ACHN (cell line): ENCODE measurements around the gene PKIG.

ENCODE experiments used
- DNase-seq: peaks from one replicate; pipeline ENCODE4 v3.0.0-alpha.2; 2015
- in situ Hi-C: cut with HindIII; loops from 2 replicates; pipeline ENCODE4 v1.10.0; 2017; ENCODE audit warnings: low sequenced_read_pairs, low pct_ligation_motif_present, low pct_unique_long_range_greater_than_20kb

PKIG gene

GRCh38 chr20:44610313-44610962 lies 28.1 kb downstream of the PKIG start:
- no peak for DNase-seq
- in situ Hi-C loops = no loop called here

DNA sequence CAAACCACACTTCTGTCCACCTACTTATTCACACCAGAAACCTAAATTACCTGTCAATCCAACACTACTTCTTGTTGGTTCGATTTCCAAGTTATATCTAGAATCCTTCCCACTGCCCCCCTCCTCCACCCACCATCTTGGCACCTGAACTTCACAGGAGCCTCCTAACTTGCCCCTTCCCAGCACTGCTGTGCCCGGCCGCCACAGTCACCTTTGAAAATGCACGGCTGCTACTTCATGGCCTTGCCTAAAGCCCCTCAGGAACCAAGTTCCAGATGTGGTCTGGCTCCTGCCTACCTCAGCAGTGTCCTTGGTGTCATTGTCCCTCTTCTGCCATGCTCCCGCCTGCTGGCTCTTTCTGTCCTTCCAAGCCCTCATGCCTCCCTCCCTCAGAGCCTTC lies 31.2 kb downstream of the PKIG start:
- in situ Hi-C loops = no loop called here
- DNase-seq = no peak

DNA sequence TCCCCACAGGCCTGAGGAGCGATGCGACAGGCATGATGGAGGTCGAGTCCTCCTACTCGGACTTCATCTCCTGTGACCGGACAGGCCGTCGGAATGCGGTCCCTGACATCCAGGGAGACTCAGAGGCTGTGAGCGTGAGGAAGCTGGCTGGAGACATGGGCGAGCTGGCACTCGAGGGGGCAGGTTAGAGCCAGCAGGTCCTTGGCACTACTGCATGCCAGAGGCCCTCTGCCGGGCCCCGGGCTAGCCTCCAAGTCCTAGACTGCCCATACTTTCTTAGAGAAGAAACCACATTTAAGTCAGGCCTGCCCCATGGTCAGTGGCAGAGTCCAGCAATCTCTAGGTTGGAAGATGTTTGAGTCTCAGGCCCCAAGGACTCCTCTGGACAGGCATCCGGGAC lies 32.1 kb downstream of the PKIG start:
- DNase-seq = no peak
- in situ Hi-C loops = no loop called here

- in situ Hi-C loops = no loop called here
- no peak for DNase-seq
These were observed 32.9 kb downstream of the PKIG start for GRCh38 chr20:44615169-44615791.

DNA sequence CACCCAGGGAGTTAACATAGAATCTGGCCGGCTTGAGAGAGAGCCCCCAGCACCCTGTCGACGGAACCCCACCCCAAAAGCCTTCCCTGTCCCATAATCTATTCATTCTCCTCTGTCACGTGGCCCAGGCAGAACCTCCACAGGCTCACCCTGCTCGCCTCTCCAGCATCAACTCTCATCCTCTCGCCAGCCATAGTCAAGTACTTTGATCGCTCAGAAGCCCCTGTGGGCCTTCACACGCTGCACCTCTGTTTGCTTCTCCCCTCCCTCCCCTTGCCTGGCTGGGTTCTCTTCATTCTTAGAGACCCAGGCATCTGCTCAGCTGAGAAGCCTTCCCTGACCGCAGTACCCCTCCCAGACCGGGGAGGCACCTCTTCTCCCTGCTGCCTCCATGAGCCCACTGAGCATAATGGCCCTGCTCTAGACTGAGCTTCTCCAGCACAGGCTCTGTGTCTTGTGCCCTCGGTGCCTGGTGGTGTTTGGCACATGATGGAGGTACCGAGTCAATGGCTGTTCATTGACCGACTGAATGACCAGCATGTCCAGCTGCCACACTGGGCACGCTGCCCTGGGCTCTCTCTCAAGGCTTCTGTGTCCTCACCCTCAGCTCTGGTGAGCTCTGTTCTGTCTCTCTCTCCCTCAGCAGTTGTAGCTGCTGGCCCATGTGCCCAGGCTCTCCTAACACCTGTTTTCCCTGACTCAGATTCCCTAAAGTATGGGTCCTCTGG lies 33.7 kb downstream of the PKIG start:
- no peak for DNase-seq
- in situ Hi-C loops = no loop called here

DNA sequence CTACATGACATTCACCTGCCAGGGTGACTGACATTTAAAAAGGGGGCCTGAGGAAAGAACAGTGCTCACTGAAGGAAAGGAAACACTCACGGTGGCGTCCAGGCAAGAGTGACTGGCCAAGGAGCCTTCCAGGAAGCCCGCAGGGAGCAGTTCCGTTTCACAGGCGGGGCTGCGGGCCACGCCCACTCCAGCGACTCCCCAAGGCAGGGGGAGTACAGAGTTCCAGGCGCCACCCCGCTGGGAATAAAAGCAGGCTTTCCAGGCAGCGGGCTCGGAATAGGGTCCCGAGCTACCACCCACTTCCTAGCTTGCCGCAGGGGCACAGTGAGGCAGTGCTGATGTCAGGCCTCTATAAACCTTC lies 34.2 kb downstream of the PKIG start:
- no peak for DNase-seq
- in situ Hi-C loops = no loop called here

- DNase-seq = no peak
- in situ Hi-C loops = no loop called here
These were observed 35.9 kb downstream of the PKIG start for GRCh38 chr20:44618318-44618731.

- in situ Hi-C loops = no loop called here
- no peak for DNase-seq
These were observed 36.9 kb downstream of the PKIG start for GRCh38 chr20:44619294-44619693.

DNA sequence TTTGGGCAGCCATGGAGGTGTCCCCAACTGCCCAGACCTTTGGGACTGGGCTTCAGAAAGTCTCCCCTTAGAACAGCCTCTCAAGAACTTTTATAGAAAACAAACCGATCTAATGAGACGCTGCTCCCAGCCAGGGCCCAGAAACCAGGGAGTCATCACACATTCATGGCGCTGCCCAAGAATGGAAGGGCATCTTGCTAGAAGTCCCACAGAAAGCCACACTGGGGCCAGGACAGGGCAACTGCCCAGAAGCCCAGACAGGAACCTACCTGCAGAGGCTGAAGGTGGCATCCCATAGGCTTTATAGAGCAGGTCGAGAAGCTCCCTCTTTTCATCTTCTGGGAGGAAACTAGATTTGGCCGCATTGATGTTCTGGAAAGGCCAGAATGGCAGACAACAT lies 37.7 kb downstream of the PKIG start:
- DNase-seq = no peak
- in situ Hi-C loops = no loop called here

DNA sequence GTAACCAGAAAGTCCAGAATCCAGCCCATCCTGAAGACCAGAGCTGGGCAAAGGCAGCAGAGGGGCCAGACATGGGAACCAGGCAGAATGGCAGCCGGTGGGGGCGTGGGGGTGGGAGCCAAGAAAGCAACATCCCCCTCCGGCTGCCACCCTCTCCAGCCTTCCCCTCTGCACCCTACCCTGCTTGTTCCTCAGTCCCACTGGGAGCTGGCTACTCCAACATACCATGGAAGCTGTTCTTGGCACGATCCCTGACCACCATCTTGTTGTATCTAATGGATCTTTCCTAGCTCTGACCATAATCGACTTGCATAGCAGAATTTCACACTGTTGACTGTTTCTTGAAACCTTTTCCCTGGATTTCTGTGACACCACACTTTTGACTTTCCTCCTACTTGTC lies 38.9 kb downstream of the PKIG start:
- in situ Hi-C loops = no loop called here
- no peak for DNase-seq

GRCh38 chr20:44621939-44622338 lies 39.6 kb downstream of the PKIG start:
- in situ Hi-C loops = no loop called here

GRCh38 chr20:44622501-44623270 lies 40.3 kb downstream of the PKIG start:
- in situ Hi-C loops = no loop called here
- DNase-seq = no peak

More at GRCh38 chr20:44621939-44622338, 39.6 kb downstream of the PKIG start:
- DNase-seq = no peak

- DNase-seq = no peak
- in situ Hi-C loops = no loop called here
These were observed 41.8 kb downstream of the PKIG start for GRCh38 chr20:44624152-44624551.

DNA sequence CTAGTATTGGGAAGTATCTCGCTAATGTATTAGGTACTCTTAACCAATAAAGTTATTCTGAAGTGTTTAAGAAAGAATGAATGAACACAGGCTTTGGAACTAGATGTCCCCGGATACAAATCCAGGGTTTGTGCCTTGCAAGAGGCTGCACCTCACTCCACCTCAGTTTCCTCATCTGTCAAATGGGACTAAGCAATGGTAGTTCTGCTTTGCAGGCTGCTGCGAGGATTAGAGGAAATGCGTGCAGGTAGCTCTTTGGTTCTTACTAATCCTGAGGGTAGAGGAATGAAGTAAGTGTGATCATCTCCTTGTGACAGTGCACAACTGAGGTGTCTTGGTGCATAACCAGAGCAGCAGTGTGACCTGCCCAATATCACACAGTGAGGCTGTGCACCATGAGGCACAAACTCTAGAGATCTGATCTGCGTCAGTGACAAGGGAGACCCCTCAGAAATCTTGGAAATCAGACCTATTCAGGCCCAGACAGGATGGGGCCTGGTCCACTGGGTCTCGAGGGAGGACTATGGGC lies 42.4 kb downstream of the PKIG start:
- in situ Hi-C loops = no loop called here
- no peak for DNase-seq

GRCh38 chr20:44625361-44625760 lies 43.0 kb downstream of the PKIG start:
- in situ Hi-C loops = no loop called here
- DNase-seq = no peak

DNA sequence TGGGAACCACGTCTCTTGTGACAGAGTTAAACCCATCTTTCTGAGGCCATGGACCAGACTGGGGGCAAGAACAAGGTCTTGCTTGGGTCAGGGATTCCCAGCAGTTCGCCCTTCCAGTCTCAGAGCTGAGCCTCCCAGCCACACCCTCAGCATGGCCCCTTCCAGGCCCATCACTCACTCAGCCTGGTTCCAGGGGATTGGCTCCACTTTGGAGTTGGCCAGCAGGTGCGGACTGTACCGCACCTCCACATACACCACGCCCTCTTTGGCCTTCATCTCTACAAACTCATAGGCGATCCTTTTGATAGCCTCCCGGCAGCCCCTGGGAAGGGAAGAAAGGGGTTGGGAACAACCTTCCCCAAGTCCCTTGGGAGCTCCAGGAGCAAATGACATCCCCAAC lies 43.9 kb downstream of the PKIG start:
- DNase-seq = no peak
- in situ Hi-C loops = no loop called here

GRCh38 chr20:44627364-44628010 lies 45.1 kb downstream of the PKIG start:
- in situ Hi-C loops = no loop called here
- no peak for DNase-seq

- DNase-seq = no peak
- in situ Hi-C loops = no loop called here
These were observed 46.6 kb downstream of the PKIG start for GRCh38 chr20:44629017-44629385.

DNA sequence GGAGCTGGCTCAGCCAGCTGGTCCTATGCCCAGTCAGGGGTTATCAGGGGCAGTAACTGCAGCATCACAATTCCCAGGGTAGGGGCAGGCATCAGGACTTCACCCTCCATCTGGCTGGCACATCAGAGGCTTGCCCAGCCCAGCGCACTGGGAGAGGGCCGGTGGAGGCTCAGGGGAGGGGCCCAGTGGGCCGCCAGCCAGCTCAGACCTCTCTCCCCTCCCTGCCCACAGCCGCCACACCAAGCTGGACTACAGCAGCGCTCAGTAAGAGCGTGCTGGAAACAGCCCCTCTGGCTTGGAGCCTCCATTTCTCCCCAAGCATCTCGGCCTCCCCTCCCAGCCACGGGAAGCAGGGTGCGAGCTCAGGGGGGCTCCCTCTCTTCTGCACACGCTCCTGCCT lies 47.2 kb downstream of the PKIG start:
- DNase-seq = no peak
- in situ Hi-C loops = no loop called here
